Panc1 (cell line): ENCODE results near the gene RAB3GAP2. TPM values are rescaled to one million over a fixed set of nuclear protein-coding genes. Genes with fewer than 3 reads are reported as not detected.
A peak's percentile ranks its signal among the peaks of the same experiment; 100 is the strongest.

Experiments
- ATAC-seq: fragments of 200-7000 bp; cut with Tn5 transposase; 2 replicates; pipeline ENCODE4 v1.9.1; 2020; ENCODE audit warnings: mild to moderate bottlenecking, moderate library complexity
- Bru-seq: library from RNA; stranded (reverse); fragments of 400-500 nt; gene quantifications from one replicate; lab custom pipeline; 2021; lab: Mats Ljungman, UMichigan
- BruChase-seq, 2 experiments: library from RNA; stranded (reverse); fragments of 400-500 nt; gene quantifications; one replicate each; lab custom pipeline; 2021; lab: Mats Ljungman, UMichigan
- BruUV-seq: library from RNA; stranded (reverse); fragments of 400-500 nt; replicated peaks from 2 replicates; lab custom pipeline; 2021; lab: Mats Ljungman, UMichigan
- CTCF ChIA-PET: fragments of 300-600 bp; sonication (Branson Sonifier 250); formaldehyde crosslinking; loops from one replicate; lab custom pipeline; 2022; ENCODE audit warnings: antibody characterized with exemption; lab: Charles Lee
- POLR2A ChIA-PET: fragments of 300-600 bp; sonication (Branson Sonifier 250); formaldehyde crosslinking; loops from one replicate; lab custom pipeline; 2022; ENCODE audit warnings: antibody characterized with exemption; lab: Charles Lee
- DNase-seq: peaks from one replicate; pipeline ENCODE4 v3.0.0-alpha.2; 2010; ENCODE audit warnings: low read depth, low spot score
- H3K27ac ChIP-seq: 2 replicates; pipeline ENCODE4 v1.5.1; 2011; ENCODE audit warnings: mild to moderate bottlenecking, low read length, inconsistent platforms
- H3K27me3 ChIP-seq: fragments of 200-500 bp; sonication (Bioruptor generic); 2 replicates; pipeline ENCODE4 v1.6.0; 2014; ENCODE audit warnings: low read length, inconsistent platforms; ENCODE audit not compliant: control insufficient read depth, insufficient read depth
- H3K36me3 ChIP-seq: fragments of 200-500 bp; sonication (Bioruptor generic); 2 replicates; pipeline ENCODE4 v1.5.1; 2014; ENCODE audit warnings: inconsistent platforms, mild to moderate bottlenecking, low read length, moderate library complexity; ENCODE audit not compliant: control insufficient read depth, insufficient read depth
- H3K4me1 ChIP-seq: 2 replicates; pipeline ENCODE4 v1.5.1; 2011; ENCODE audit warnings: inconsistent platforms, mild to moderate bottlenecking, low read length, moderate library complexity; ENCODE audit not compliant: control insufficient read depth, insufficient read depth
- H3K4me3 ChIP-seq, 2 experiments: 2 replicates each; pipeline ENCODE4 v1.5.1; 2011 to 2012; ENCODE audit warnings: low read depth in 2 of 2, low read length in 2 of 2, mild to moderate bottlenecking in 2 of 2, inconsistent platforms in 1 of 2, moderate library complexity in 1 of 2
- H3K9me3 ChIP-seq: fragments of 200-500 bp; sonication (Bioruptor generic); 2 replicates; pipeline ENCODE4 v1.5.1; 2014; ENCODE audit warnings: low read depth, mild to moderate bottlenecking, inconsistent platforms, low read length, moderate library complexity; ENCODE audit not compliant: control insufficient read depth, insufficient read depth
- CTCF ChIP-seq: fragments of 450-650 bp; IDR thresholded peaks from 2 replicates; pipeline ENCODE4 v1.5.1; 2017; ENCODE audit warnings: mild to moderate bottlenecking
- POLR2AphosphoS5 ChIP-seq: IDR thresholded peaks from 2 replicates; pipeline ENCODE4 v1.6.1; 2012; ENCODE audit warnings: mild to moderate bottlenecking, low read depth, low read length, moderate library complexity
- REST ChIP-seq, 2 experiments: IDR thresholded peaks; 2 replicates each; pipeline ENCODE4 v1.6.1; 2011 to 2012; ENCODE audit warnings: low read depth in 2 of 2, control low read depth in 1 of 2, low read length in 1 of 2, mild to moderate bottlenecking in 1 of 2, moderate library complexity in 1 of 2; ENCODE audit not compliant: insufficient read depth in 1 of 2
- SIN3A ChIP-seq: IDR thresholded peaks from 2 replicates; pipeline ENCODE4 v1.6.1; 2012; ENCODE audit warnings: low read depth, mild to moderate bottlenecking, low read length, moderate library complexity, borderline replicate concordance; ENCODE audit not compliant: insufficient read depth
- TCF7L2 ChIP-seq: IDR thresholded peaks from 2 replicates; pipeline ENCODE4 v1.6.1; 2011; ENCODE audit warnings: mild to moderate bottlenecking, low read depth, low read length, inconsistent platforms
- in situ Hi-C: cut with HindIII; loops from 2 replicates; pipeline ENCODE4 v1.10.0; 2016; ENCODE audit warnings: low sequenced_read_pairs, low pct_unique_long_range_greater_than_20kb
- intact Hi-C: fragments of 100-400 bp; cut with micrococcal nuclease; formaldehyde crosslinking; loops from one replicate; pipeline ENCODE4 v1.10.0; 2022; ENCODE audit not compliant: unreplicated experiment
- long read RNA-seq: library from polyadenylated mRNA; unstranded; transcript quantifications from one replicate; pipeline ENCODE4 v2.0.0, GENCODE V29; 2021; ENCODE audit not compliant: unreplicated experiment
- polyA plus RNA-seq: library from polyadenylated mRNA; unstranded; fragments of >200 nt; gene quantifications from one replicate; pipeline ENCODE4 v1.2.1, GENCODE V29; 2012; ENCODE audit warnings: missing spikeins; ENCODE audit not compliant: insufficient read length
- total RNA-seq: library from RNA; stranded (reverse); gene quantifications from one replicate; pipeline ENCODE4 v1.2.1, GENCODE V29; 2021; ENCODE audit not compliant: unreplicated experiment

Gene RAB3GAP2
- total RNA-seq (39.0 TPM), Bru-seq, nascent RNA (percentile 84 among the genes with signal in this experiment), BruChase-seq, experiment 1, labeled RNA remaining after a 2-hour chase (percentile 77 among the genes with signal in this experiment), BruChase-seq, experiment 2, labeled RNA remaining after a 6-hour chase (percentile 76 among the genes with signal in this experiment)
- 22.2 TPM for polyA plus RNA-seq
- long read RNA-seq, partial matches to known transcripts = 12 of 68 reads
- long read RNA-seq, other reads (novel, unspliced or antisense) = 56 of 68 reads

GRCh38 chr1:220272047-220272840, at the start of gene RAB3GAP2:
TSS of gene RAB3GAP2 (minus strand) at chr1:220272453. CDS start at chr1:220272337, 116 bp downstream.
- peak; percentile 85 for TF ChIP-seq POLR2AphosphoS5
- TF ChIP-seq SIN3A = peak; percentile 73; the same call in 1 of the 2 replicates
- TF ChIP-seq TCF7L2 = no peak
- no peak for TF ChIP-seq REST (IDR thresholded peaks at IDR 0.05; ENCODE audit: insufficient read depth in 1 of 2, low read depth in 2 of 2, low read length in 1 of 2)
- TF ChIP-seq CTCF = no peak
- Histone ChIP-seq H3K27ac (peak within 1 kb of the TSS; percentile 93), H3K4me1 (peaks cover 18% of the 10 kb centered on the region), H3K9me3 (no peaks in the 10 kb centered on the region), H3K36me3 (peaks cover 2% of the 10 kb centered on the region), H3K27me3 (peaks cover 2% of the 10 kb centered on the region; the same call in 1 of the 2 replicates), H3K4me3 (peak within 1 kb of the TSS; percentile 88 to 96)
- no TSS peak for BruUV-seq
- in situ Hi-C loops (no loop called here), intact Hi-C loops (no loop called here)
- POLR2A ChIA-PET = interaction anchor here (0.5 kb wide), 1 partner anchor 37 kb away, joined by 3 read pairs; no protein-coding TSS in a partner anchor
- DNase-seq (peak; percentile 72), ATAC-seq (peak; percentile 99)
- CTCF ChIA-PET = interaction anchor here (1.0 to 1.4 kb wide), 3 partner anchors 19 to 461 kb away, joined by 4 read pairs; no protein-coding TSS in a partner anchor

GRCh38 chr1:220321758-220322157, 49.5 kb upstream of the RAB3GAP2 start:
- in situ Hi-C loops (no loop called here), intact Hi-C loops (no loop called here)
- Histone ChIP-seq H3K4me1 (no peaks in the 10 kb centered on the region), H3K27me3 (no peaks in the 10 kb centered on the region), H3K9me3 (no peaks in the 10 kb centered on the region), H3K4me3 (no peak overlapping the region), H3K36me3 (no peaks in the 10 kb centered on the region), H3K27ac (no peak overlapping the region)
- no TSS peak for BruUV-seq
- ATAC-seq = no peak
- TF ChIP-seq POLR2AphosphoS5 (no peak), REST (IDR thresholded peaks at IDR 0.05; ENCODE audit: insufficient read depth in 1 of 2, low read depth in 2 of 2, low read length in 1 of 2) (no peak), TCF7L2 (no peak), SIN3A (no peak), CTCF (no peak)
- POLR2A ChIA-PET = no interaction called here
- DNase-seq = no peak
- CTCF ChIA-PET = no interaction called here
